Measurements from ENCODE around the gene PDE1A.

The PDE1A gene

GRCh38 chr2:182242609-182243008 lies 184.2 kb downstream of the PDE1A start:
- no peak for ATAC-seq (replicated peaks; ENCODE audit: extremely low read depth, poor library complexity, severe bottlenecking)
- no peak overlapping the region for H3K4me3 Mint-ChIP-seq

GRCh38 chr2:182241936-182242335 lies 184.9 kb downstream of the PDE1A start:
- DNase-seq (ENCODE audit: low spot score in 2 of 2) (no peak), ATAC-seq (replicated peaks; ENCODE audit: extremely low read depth, poor library complexity, severe bottlenecking) (no peak)
- no peak overlapping the region for H3K27ac Mint-ChIP-seq (ENCODE audit: low read depth)
- H3K4me1 Mint-ChIP-seq = no peaks in the 10 kb centered on the region
- H3K36me3 Mint-ChIP-seq (ENCODE audit: insufficient read depth) = peaks cover 2% of the 10 kb centered on the region
- no peaks in the 10 kb centered on the region for H3K27me3 Mint-ChIP-seq
- no peaks in the 10 kb centered on the region for H3K9me3 Mint-ChIP-seq
- no peak overlapping the region for H3K4me3 Mint-ChIP-seq

More at GRCh38 chr2:182242609-182243008, 184.2 kb downstream of the PDE1A start:
- no peaks in the 10 kb centered on the region for H3K9me3 Mint-ChIP-seq
- DNase-seq (ENCODE audit: low spot score in 2 of 2) = no peak
- no peaks in the 10 kb centered on the region for H3K27me3 Mint-ChIP-seq
- H3K4me1 Mint-ChIP-seq = no peaks in the 10 kb centered on the region
- H3K27ac Mint-ChIP-seq (ENCODE audit: low read depth) = no peak overlapping the region
- H3K36me3 Mint-ChIP-seq (ENCODE audit: insufficient read depth) = peaks cover 2% of the 10 kb centered on the region

GRCh38 chr2:182240862-182241371 lies 185.9 kb downstream of the PDE1A start:
- Mint-ChIP-seq H3K27ac (ENCODE audit: low read depth) (no peak overlapping the region), H3K4me1 (no peaks in the 10 kb centered on the region), H3K9me3 (no peaks in the 10 kb centered on the region), H3K36me3 (ENCODE audit: insufficient read depth) (peaks cover 2% of the 10 kb centered on the region), H3K27me3 (no peaks in the 10 kb centered on the region), H3K4me3 (no peak overlapping the region)
- DNase-seq (ENCODE audit: low spot score in 2 of 2) (no peak), ATAC-seq (replicated peaks; ENCODE audit: extremely low read depth, poor library complexity, severe bottlenecking) (no peak)

GRCh38 chr2:182230561-182230960 lies 196.3 kb downstream of the PDE1A start:
- Mint-ChIP-seq H3K27ac (ENCODE audit: low read depth) (no peak overlapping the region), H3K4me3 (no peak overlapping the region), H3K4me1 (no peaks in the 10 kb centered on the region)

GRCh38 chr2:182229297-182229696 lies 197.5 kb downstream of the PDE1A start:
- DNase-seq (ENCODE audit: low spot score in 2 of 2) = no peak
- no peak overlapping the region for H3K27ac Mint-ChIP-seq (ENCODE audit: low read depth)

More at GRCh38 chr2:182230561-182230960, 196.3 kb downstream of the PDE1A start:
- no peak for ATAC-seq (replicated peaks; ENCODE audit: extremely low read depth, poor library complexity, severe bottlenecking)
- Mint-ChIP-seq H3K27me3 (no peaks in the 10 kb centered on the region), H3K9me3 (no peaks in the 10 kb centered on the region), H3K36me3 (ENCODE audit: insufficient read depth) (no peaks in the 10 kb centered on the region)
- DNase-seq (ENCODE audit: low spot score in 2 of 2) = no peak

GRCh38 chr2:182228741-182229140 lies 198.1 kb downstream of the PDE1A start:
- Mint-ChIP-seq H3K9me3 (no peaks in the 10 kb centered on the region), H3K27ac (ENCODE audit: low read depth) (no peak overlapping the region), H3K36me3 (ENCODE audit: insufficient read depth) (no peaks in the 10 kb centered on the region), H3K27me3 (no peaks in the 10 kb centered on the region), H3K4me1 (no peaks in the 10 kb centered on the region), H3K4me3 (no peak overlapping the region)
- ATAC-seq (replicated peaks; ENCODE audit: extremely low read depth, poor library complexity, severe bottlenecking) (no peak), DNase-seq (ENCODE audit: low spot score in 2 of 2) (no peak)

More at GRCh38 chr2:182229297-182229696, 197.5 kb downstream of the PDE1A start:
- Mint-ChIP-seq H3K4me3 (no peak overlapping the region), H3K9me3 (no peaks in the 10 kb centered on the region), H3K36me3 (ENCODE audit: insufficient read depth) (no peaks in the 10 kb centered on the region), H3K27me3 (no peaks in the 10 kb centered on the region), H3K4me1 (no peaks in the 10 kb centered on the region)
- no peak for ATAC-seq (replicated peaks; ENCODE audit: extremely low read depth, poor library complexity, severe bottlenecking)

- Mint-ChIP-seq H3K9me3 (no peaks in the 10 kb centered on the region), H3K27me3 (no peaks in the 10 kb centered on the region), H3K4me3 (no peak overlapping the region), H3K4me1 (no peaks in the 10 kb centered on the region), H3K27ac (ENCODE audit: low read depth) (no peak overlapping the region), H3K36me3 (ENCODE audit: insufficient read depth) (no peaks in the 10 kb centered on the region)
- ATAC-seq (replicated peaks; ENCODE audit: extremely low read depth, poor library complexity, severe bottlenecking) = no peak
- no peak for DNase-seq (ENCODE audit: low spot score in 2 of 2)
Measured at GRCh38 chr2:182228073-182228473, 198.8 kb downstream of the PDE1A start.

- Mint-ChIP-seq H3K4me1 (no peaks in the 10 kb centered on the region), H3K9me3 (no peaks in the 10 kb centered on the region), H3K27me3 (no peaks in the 10 kb centered on the region), H3K4me3 (no peak overlapping the region), H3K27ac (ENCODE audit: low read depth) (no peak overlapping the region), H3K36me3 (ENCODE audit: insufficient read depth) (no peaks in the 10 kb centered on the region)
- no peak for DNase-seq (ENCODE audit: low spot score in 2 of 2)
- ATAC-seq (replicated peaks; ENCODE audit: extremely low read depth, poor library complexity, severe bottlenecking) = no peak
Measured at GRCh38 chr2:182226807-182227206, 200.0 kb downstream of the PDE1A start.

GRCh38 chr2:182224669-182225068 lies 202.2 kb downstream of the PDE1A start:
- Mint-ChIP-seq H3K4me3 (no peak overlapping the region), H3K27ac (ENCODE audit: low read depth) (no peak overlapping the region), H3K27me3 (no peaks in the 10 kb centered on the region), H3K36me3 (ENCODE audit: insufficient read depth) (no peaks in the 10 kb centered on the region), H3K4me1 (no peaks in the 10 kb centered on the region), H3K9me3 (no peaks in the 10 kb centered on the region)
- ATAC-seq (replicated peaks; ENCODE audit: extremely low read depth, poor library complexity, severe bottlenecking) = no peak
- no peak for DNase-seq (ENCODE audit: low spot score in 2 of 2)

GRCh38 chr2:182220998-182221397 lies 205.8 kb downstream of the PDE1A start:
- no peaks in the 10 kb centered on the region for H3K27me3 Mint-ChIP-seq
- H3K36me3 Mint-ChIP-seq (ENCODE audit: insufficient read depth) = no peaks in the 10 kb centered on the region
- DNase-seq (ENCODE audit: low spot score in 2 of 2) = no peak
- H3K9me3 Mint-ChIP-seq = no peaks in the 10 kb centered on the region
- H3K27ac Mint-ChIP-seq (ENCODE audit: low read depth) = no peak overlapping the region
- no peak overlapping the region for H3K4me3 Mint-ChIP-seq
- no peak for ATAC-seq (replicated peaks; ENCODE audit: extremely low read depth, poor library complexity, severe bottlenecking)
- H3K4me1 Mint-ChIP-seq = no peaks in the 10 kb centered on the region

- Mint-ChIP-seq H3K4me3 (no peak overlapping the region), H3K4me1 (no peaks in the 10 kb centered on the region)
Measured at GRCh38 chr2:182220335-182220734, 206.5 kb downstream of the PDE1A start.

GRCh38 chr2:182210669-182211068 lies 216.2 kb downstream of the PDE1A start:
- Mint-ChIP-seq H3K4me1 (no peaks in the 10 kb centered on the region), H3K27ac (ENCODE audit: low read depth) (no peak overlapping the region), H3K27me3 (no peaks in the 10 kb centered on the region), H3K4me3 (no peak overlapping the region), H3K36me3 (ENCODE audit: insufficient read depth) (no peaks in the 10 kb centered on the region), H3K9me3 (no peaks in the 10 kb centered on the region)
- no peak for ATAC-seq (replicated peaks; ENCODE audit: extremely low read depth, poor library complexity, severe bottlenecking)
- no peak for DNase-seq (ENCODE audit: low spot score in 2 of 2)

More at GRCh38 chr2:182220335-182220734, 206.5 kb downstream of the PDE1A start:
- DNase-seq (ENCODE audit: low spot score in 2 of 2) (no peak), ATAC-seq (replicated peaks; ENCODE audit: extremely low read depth, poor library complexity, severe bottlenecking) (no peak)
- Mint-ChIP-seq H3K9me3 (no peaks in the 10 kb centered on the region), H3K27ac (ENCODE audit: low read depth) (no peak overlapping the region), H3K36me3 (ENCODE audit: insufficient read depth) (no peaks in the 10 kb centered on the region), H3K27me3 (no peaks in the 10 kb centered on the region)

GRCh38 chr2:182208421-182208820 lies 218.4 kb downstream of the PDE1A start:
- H3K27ac Mint-ChIP-seq (ENCODE audit: low read depth) = no peak overlapping the region
- no peaks in the 10 kb centered on the region for H3K4me1 Mint-ChIP-seq
- no peaks in the 10 kb centered on the region for H3K36me3 Mint-ChIP-seq (ENCODE audit: insufficient read depth)
- H3K4me3 Mint-ChIP-seq = no peak overlapping the region
- no peak for ATAC-seq (replicated peaks; ENCODE audit: extremely low read depth, poor library complexity, severe bottlenecking)
- no peaks in the 10 kb centered on the region for H3K27me3 Mint-ChIP-seq
- DNase-seq (ENCODE audit: low spot score in 2 of 2) = no peak
- H3K9me3 Mint-ChIP-seq = no peaks in the 10 kb centered on the region
